ENCODE results near the gene RIPOR2. TPM values are rescaled to one million over a fixed set of nuclear protein-coding genes. Genes with fewer than 3 reads are reported as not detected.

RIPOR2 gene
- total and polyA plus RNA-seq, 8 donors = 2.0 to 19.3 (median 9.4) TPM; not detected in 1

- Histone ChIP-seq H3K36me3 (no peaks in the 10 kb centered on the region), H3K27ac (no peak overlapping the region), H3K9me3 (no peaks in the 10 kb centered on the region), H3K27me3 (no peaks in the 10 kb centered on the region), H3K4me3 (no peak overlapping the region), H3K4me1 (no peaks in the 10 kb centered on the region)
- intact Hi-C loops (cut with DNase I; ENCODE audit: low total_unique reads) = no loop called here
- WGBS, 5 donors = 91 to 96% (median 96%) methylated on average over 6 of the region's 6 CpGs
- TF ChIP-seq CTCF (IDR thresholded peaks at IDR 0.05) (no peak), EP300 (IDR thresholded peaks at IDR 0.05) (no peak), POLR2A (IDR thresholded peaks at IDR 0.05) (no peak), POLR2AphosphoS5 (IDR thresholded peaks at IDR 0.05) (no peak)
- DNase-seq = no peak
These were observed 139.0 kb downstream of the RIPOR2 start for GRCh38 chr6:24796616-24797290.

GRCh38 chr6:24795106-24795505, 140.7 kb downstream of the RIPOR2 start:
- no peaks in the 10 kb centered on the region for H3K9me3 ChIP-seq
- WGBS, 5 donors = 92 to 99% (median 93%) methylated on average over 2 of the region's 2 CpGs
- intact Hi-C loops (cut with DNase I; ENCODE audit: low total_unique reads) = no loop called here
- no peaks in the 10 kb centered on the region for H3K36me3 ChIP-seq
- TF ChIP-seq POLR2A (IDR thresholded peaks at IDR 0.05) (no peak), CTCF (IDR thresholded peaks at IDR 0.05) (no peak), EP300 (IDR thresholded peaks at IDR 0.05) (no peak), POLR2AphosphoS5 (IDR thresholded peaks at IDR 0.05) (no peak)
- no peak for DNase-seq
- no peaks in the 10 kb centered on the region for H3K27me3 ChIP-seq
- H3K4me1 ChIP-seq = no peaks in the 10 kb centered on the region
- no peak overlapping the region for H3K4me3 ChIP-seq
- no peak overlapping the region for H3K27ac ChIP-seq

- no peaks in the 10 kb centered on the region for H3K9me3 ChIP-seq
- intact Hi-C loops (cut with DNase I; ENCODE audit: low total_unique reads) = no loop called here
- no peak overlapping the region for H3K27ac ChIP-seq
- no peak for TF ChIP-seq POLR2AphosphoS5 (IDR thresholded peaks at IDR 0.05)
- DNase-seq = no peak
- no peaks in the 10 kb centered on the region for H3K4me1 ChIP-seq
- no peak overlapping the region for H3K4me3 ChIP-seq
- WGBS, 5 donors = 87 to 93% (median 91%) methylated on average over 4 of the region's 4 CpGs
- H3K27me3 ChIP-seq = no peaks in the 10 kb centered on the region
- H3K36me3 ChIP-seq = peaks cover 6 to 56% (median 43%) of the 10 kb centered on the region in 4 donors
These were observed 147.6 kb downstream of the RIPOR2 start for GRCh38 chr6:24788031-24788665.

- no peaks in the 10 kb centered on the region for H3K27me3 ChIP-seq
- no peaks in the 10 kb centered on the region for H3K9me3 ChIP-seq
- 62 to 83% (median 77%) methylated on average over 4 of the region's 4 CpGs for WGBS, 5 donors
- H3K4me1 ChIP-seq = peaks cover 0 to 45% (median 23%) of the 10 kb centered on the region in 4 donors
- intact Hi-C loops (cut with DNase I; ENCODE audit: low total_unique reads) = no loop called here
- peak overlapping the region in 1 of 4 donors; percentile 6 for H3K4me3 ChIP-seq
- H3K36me3 ChIP-seq = peaks cover 10 to 42% (median 35%) of the 10 kb centered on the region in 4 donors
- H3K27ac ChIP-seq = peak overlapping the region in 2 of 5 donors; percentile 49 to 99
- no peak for DNase-seq
- no peak for TF ChIP-seq POLR2AphosphoS5 (IDR thresholded peaks at IDR 0.05)
- TF ChIP-seq CTCF (IDR thresholded peaks at IDR 0.05) = no peak
- TF ChIP-seq POLR2A (IDR thresholded peaks at IDR 0.05) = no peak
- TF ChIP-seq EP300 (IDR thresholded peaks at IDR 0.05) = no peak
These were observed 155.6 kb downstream of the RIPOR2 start for GRCh38 chr6:24780206-24780605.

Data from stomach (tissue), 9 donors.